ENCODE data around the gene TC2N. TPM values are rescaled to one million over a fixed set of nuclear protein-coding genes. Genes with fewer than 3 reads are reported as not detected.

Gene TC2N
- total RNA-seq, 2 donors from 2014 or later: 3.9 to 12.5 TPM

DNA sequence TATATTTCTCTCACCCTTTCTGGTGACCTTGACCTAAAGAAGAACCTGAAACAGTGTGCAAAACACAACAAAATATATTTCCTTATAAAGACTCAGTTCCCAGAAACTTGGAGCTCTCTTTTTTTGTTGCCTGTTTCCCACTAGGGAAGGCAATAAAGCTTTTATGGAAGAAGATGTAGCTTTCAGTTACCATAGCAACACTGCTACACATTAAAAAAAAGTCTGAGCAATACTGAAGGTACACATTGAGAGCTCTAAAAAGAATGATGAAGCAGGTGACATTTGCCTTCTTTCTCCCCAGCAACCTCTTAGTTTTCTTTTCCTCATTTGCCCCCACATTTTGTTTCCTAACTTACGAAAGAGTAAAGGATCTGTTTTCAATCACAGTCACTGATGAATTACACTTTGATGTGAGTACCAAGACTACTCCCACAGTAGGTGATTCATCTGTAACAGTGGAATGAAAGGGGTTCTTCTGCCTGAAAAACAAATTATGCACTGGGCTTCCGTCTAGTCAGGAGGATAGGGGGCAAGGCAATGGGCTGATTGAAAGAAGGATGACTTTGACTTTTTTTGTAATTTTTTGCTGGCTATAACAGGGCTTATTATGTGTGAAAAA, 134.4 kb downstream of the TC2N start:
- no peak for DNase-seq (ENCODE audit: low spot score)
- Histone ChIP-seq H3K36me3 (no peaks in the 10 kb centered on the region), H3K4me1 (no peaks in the 10 kb centered on the region), H3K27ac (no peak overlapping the region), H3K27me3 (no peaks in the 10 kb centered on the region), H3K4me3 (no peak overlapping the region), H3K9me3 (no peaks in the 10 kb centered on the region)
- TF ChIP-seq, protein P1, sequence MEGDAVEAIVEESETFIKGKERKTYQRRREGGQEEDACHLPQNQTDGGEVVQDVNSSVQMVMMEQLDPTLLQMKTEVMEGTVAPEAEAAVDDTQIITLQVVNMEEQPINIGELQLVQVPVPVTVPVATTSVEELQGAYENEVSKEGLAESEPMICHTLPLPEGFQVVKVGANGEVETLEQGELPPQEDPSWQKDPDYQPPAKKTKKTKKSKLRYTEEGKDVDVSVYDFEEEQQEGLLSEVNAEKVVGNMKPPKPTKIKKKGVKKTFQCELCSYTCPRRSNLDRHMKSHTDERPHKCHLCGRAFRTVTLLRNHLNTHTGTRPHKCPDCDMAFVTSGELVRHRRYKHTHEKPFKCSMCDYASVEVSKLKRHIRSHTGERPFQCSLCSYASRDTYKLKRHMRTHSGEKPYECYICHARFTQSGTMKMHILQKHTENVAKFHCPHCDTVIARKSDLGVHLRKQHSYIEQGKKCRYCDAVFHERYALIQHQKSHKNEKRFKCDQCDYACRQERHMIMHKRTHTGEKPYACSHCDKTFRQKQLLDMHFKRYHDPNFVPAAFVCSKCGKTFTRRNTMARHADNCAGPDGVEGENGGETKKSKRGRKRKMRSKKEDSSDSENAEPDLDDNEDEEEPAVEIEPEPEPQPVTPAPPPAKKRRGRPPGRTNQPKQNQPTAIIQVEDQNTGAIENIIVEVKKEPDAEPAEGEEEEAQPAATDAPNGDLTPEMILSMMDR (IDR thresholded peaks at IDR 0.05): no peak

DNA sequence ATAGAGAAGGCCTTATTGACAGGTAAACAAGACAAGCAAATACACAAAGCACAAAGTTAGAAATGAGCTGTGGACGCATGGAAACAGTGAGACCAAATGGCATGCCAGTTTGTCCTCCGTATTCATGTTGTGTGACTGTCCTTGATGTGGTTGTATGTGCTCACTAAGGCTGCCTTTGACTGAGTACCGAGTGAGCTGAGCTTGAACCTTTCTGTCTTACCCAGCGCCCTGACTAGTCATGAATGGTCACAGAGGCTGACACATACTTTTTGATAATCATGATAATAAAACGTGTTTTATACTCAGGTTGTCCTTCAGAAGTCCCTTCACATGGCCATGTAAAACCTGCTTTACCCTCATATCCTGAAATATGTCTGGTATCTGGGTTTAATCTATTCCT, 134.9 kb downstream of the TC2N start:
- no peaks in the 10 kb centered on the region for H3K27me3 ChIP-seq
- H3K4me3 ChIP-seq: no peak overlapping the region
- DNase-seq (ENCODE audit: low spot score): no peak
- H3K4me1 ChIP-seq: no peaks in the 10 kb centered on the region
- TF ChIP-seq, protein P1 (IDR thresholded peaks at IDR 0.05): no peak
- H3K27ac ChIP-seq: no peak overlapping the region
- H3K9me3 ChIP-seq: no peaks in the 10 kb centered on the region
- no peaks in the 10 kb centered on the region for H3K36me3 ChIP-seq

DNA sequence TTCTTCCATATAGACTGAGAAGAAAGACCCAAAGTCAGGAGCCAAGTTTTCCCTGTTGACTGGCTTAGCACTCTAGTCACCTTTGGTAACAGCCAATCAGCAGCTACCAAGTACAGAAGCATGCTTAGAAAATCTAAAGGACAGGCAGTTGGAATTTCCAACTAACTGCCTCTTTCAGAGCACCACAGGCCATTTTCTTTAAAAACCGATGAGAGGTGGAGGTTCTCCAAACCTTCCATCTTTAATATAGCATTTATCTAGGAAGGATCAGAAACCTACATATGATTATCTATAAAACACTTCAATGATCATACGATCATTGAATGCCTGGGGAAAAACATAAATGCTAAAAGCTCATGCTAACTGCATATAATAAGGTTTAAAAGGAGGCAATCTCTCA, 135.3 kb downstream of the TC2N start, which contains the start of gene CATSPERB:
TSS of gene CATSPERB (minus strand) at position 101 of the 400 bp plus-strand sequence. CDS start 2,607 bp downstream, outside the sequence.
- Histone ChIP-seq H3K4me1 (no peaks in the 10 kb centered on the region), H3K27ac (no peak within 1 kb of the TSS), H3K9me3 (no peaks in the 10 kb centered on the region), H3K4me3 (no peak within 1 kb of the TSS), H3K36me3 (no peaks in the 10 kb centered on the region), H3K27me3 (no peaks in the 10 kb centered on the region)
- no peak for DNase-seq (ENCODE audit: low spot score)
- TF ChIP-seq, protein P1 (IDR thresholded peaks at IDR 0.05): no peak

DNA sequence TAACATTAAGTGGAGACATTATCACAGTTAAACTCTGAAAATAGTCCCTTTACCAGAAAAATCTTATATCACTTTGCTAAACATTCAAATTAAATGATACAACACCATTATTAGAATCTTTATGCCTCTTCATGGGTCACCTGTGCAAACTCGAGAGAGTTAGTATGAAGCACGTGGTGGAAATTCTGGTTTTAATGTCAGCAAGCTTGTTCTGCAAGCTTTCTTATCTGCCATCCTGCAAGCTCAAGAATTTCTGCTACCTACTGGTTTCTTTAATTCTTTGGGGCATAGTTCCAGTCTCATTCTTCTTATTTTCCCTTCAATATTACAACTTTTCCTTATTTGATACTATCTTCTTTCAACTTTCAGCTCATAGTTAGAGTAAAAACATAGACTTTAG, 136.3 kb downstream of the TC2N start:
- TF ChIP-seq, protein P1 (IDR thresholded peaks at IDR 0.05): no peak
- no peak for DNase-seq (ENCODE audit: low spot score)
- H3K27ac ChIP-seq: no peak overlapping the region
- H3K9me3 ChIP-seq: no peaks in the 10 kb centered on the region
- no peaks in the 10 kb centered on the region for H3K36me3 ChIP-seq
- H3K4me3 ChIP-seq: no peak overlapping the region
- no peaks in the 10 kb centered on the region for H3K27me3 ChIP-seq
- H3K4me1 ChIP-seq: no peaks in the 10 kb centered on the region

DNA sequence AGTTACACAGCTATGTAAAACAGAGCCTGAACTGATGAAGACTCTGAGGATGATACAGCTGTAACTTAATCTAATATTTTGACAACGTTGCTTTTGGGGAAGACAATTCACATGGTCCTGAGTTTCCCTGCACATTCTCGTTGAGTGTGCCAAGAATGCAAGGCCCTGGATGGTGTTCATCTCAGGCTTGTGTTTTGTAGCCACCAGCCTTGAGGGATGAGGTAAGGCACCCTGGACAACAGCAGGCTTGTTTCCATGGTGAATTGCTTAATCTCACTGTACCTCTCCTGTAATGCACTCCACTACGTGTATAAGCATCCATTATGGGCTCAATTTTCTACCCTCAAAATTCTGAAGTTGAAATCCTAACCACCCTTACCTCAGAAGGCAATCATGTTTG, 137.6 kb downstream of the TC2N start:
- no peak overlapping the region for H3K27ac ChIP-seq
- no peaks in the 10 kb centered on the region for H3K9me3 ChIP-seq
- H3K27me3 ChIP-seq: no peaks in the 10 kb centered on the region
- no peak for DNase-seq (ENCODE audit: low spot score)
- no peak overlapping the region for H3K4me3 ChIP-seq
- TF ChIP-seq, protein P1 (IDR thresholded peaks at IDR 0.05): no peak
- H3K36me3 ChIP-seq: no peaks in the 10 kb centered on the region
- H3K4me1 ChIP-seq: no peaks in the 10 kb centered on the region

Other genes with a start within 250 kb of the TC2N start
- gene CATSPERB, start 135.4 kb downstream of the TC2N start, total RNA-seq: 1 to 10 TPM in 1 of 2 donors, under 1 TPM in 1; 0.19 to 3.5 TPM
- 100 to 1,000 TPM; 125 to 132 TPM for gene FBLN5, start 80.2 kb upstream of the TC2N start, total RNA-seq
- 10 to 100 TPM; 25.7 to 26.1 TPM for gene TRIP11, start 172.5 kb upstream of the TC2N start, total RNA-seq
- 10 to 100 TPM in 1 of 2 donors, 1 to 10 TPM in 1; 9.1 to 17.9 TPM for gene ATXN3, start 239.0 kb upstream of the TC2N start, total RNA-seq